ENCODE measurements around the gene NXPH3. TPM values are rescaled to one million over a fixed set of nuclear protein-coding genes. Genes with fewer than 3 reads are reported as not detected.

Gene NXPH3
- total RNA-seq, 1 donor from 2014 or later = not detected

- ChIA-PET POLR2A (interaction anchor here (0.6 kb wide), 1 partner anchor 89 kb away, joined by 3 read pairs; no protein-coding TSS in a partner anchor), CTCF (no interaction called here)
- H3K27me3 Mint-ChIP-seq = no peaks in the 10 kb centered on the region
- no peak for DNase-seq
- no peak for ATAC-seq (ENCODE audit: low read depth)
- no peak for TF ChIP-seq CTCF (IDR thresholded peaks at IDR 0.05)
- peaks cover 83% of the 10 kb centered on the region for H3K36me3 Mint-ChIP-seq (ENCODE audit: low read depth)
- H3K27ac Mint-ChIP-seq = no peak overlapping the region
- no peaks in the 10 kb centered on the region for H3K4me1 Mint-ChIP-seq
- no peaks in the 10 kb centered on the region for H3K9me3 Mint-ChIP-seq
- intact Hi-C loops (cut with micrococcal nuclease) = no loop called here
- H3K4me3 Mint-ChIP-seq = no peak overlapping the region
These were observed 28.7 kb downstream of the NXPH3 start for GRCh38 chr17:49604314-49604869.

DNA sequence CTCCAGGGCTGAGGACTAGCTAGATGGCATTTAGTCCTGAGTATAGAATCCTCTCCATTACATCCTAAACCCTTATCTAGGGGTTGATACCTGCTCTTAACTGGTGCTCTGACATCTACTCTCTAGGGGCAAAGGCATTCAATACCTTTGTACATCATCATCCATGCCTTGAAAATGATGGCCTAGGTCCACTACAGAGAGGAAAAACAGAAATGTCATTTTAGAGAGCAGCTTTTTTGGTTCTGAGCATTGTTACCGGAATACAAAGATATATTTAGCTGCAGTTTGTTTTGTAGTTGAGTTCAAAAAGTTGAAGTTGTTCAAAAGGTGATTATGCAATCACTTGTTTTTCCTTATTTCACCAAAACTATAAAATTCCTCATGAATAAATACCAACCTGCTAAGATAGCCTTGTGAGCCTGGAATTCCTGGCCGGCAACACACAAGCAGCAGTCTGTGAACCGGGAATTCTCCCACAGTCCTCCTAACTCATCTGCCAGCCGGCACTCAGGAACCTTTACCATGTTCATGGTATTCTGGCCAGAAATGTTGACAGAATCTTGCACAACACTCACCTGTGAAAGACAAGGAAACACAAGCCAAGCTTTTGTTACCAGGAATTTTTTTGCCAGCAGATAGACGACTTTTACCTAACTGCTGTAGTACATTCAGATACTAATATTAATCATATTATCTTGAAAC, 35.4 kb downstream of the NXPH3 start:
- intact Hi-C loops (cut with micrococcal nuclease) = no loop called here
- peaks cover 75% of the 10 kb centered on the region for H3K36me3 Mint-ChIP-seq (ENCODE audit: low read depth)
- no peak for TF ChIP-seq CTCF (IDR thresholded peaks at IDR 0.05)
- H3K27ac Mint-ChIP-seq = no peak overlapping the region
- ChIA-PET CTCF (interaction anchor here (1.5 kb wide), 1 partner anchor 85 kb away, joined by 3 read pairs; no protein-coding TSS in a partner anchor), POLR2A (no interaction called here)
- no peaks in the 10 kb centered on the region for H3K27me3 Mint-ChIP-seq
- no peak overlapping the region for H3K4me3 Mint-ChIP-seq
- DNase-seq (no peak), ATAC-seq (ENCODE audit: low read depth) (no peak)
- H3K9me3 Mint-ChIP-seq = no peaks in the 10 kb centered on the region
- H3K4me1 Mint-ChIP-seq = no peaks in the 10 kb centered on the region

GRCh38 chr17:49612726-49613125, 37.1 kb downstream of the NXPH3 start:
- TF ChIP-seq CTCF (IDR thresholded peaks at IDR 0.05) = no peak
- intact Hi-C loops (cut with micrococcal nuclease) = no loop called here
- Mint-ChIP-seq H3K9me3 (no peaks in the 10 kb centered on the region), H3K27me3 (no peaks in the 10 kb centered on the region), H3K27ac (no peak overlapping the region), H3K36me3 (ENCODE audit: low read depth) (peaks cover 79% of the 10 kb centered on the region), H3K4me1 (no peaks in the 10 kb centered on the region), H3K4me3 (no peak overlapping the region)
- no peak for DNase-seq
- CTCF ChIA-PET = interaction anchor here (1.0 to 1.5 kb wide), 2 partner anchors 43 to 83 kb away, joined by 3 read pairs; no protein-coding TSS in a partner anchor
- ATAC-seq (ENCODE audit: low read depth) = no peak
- POLR2A ChIA-PET = interaction anchor here (0.6 kb wide), 1 partner anchor 43 kb away, joined by 3 read pairs; no protein-coding TSS in a partner anchor

GRCh38 chr17:49613182-49613800, 37.6 kb downstream of the NXPH3 start:
- TF ChIP-seq CTCF (IDR thresholded peaks at IDR 0.05) = no peak
- intact Hi-C loops (cut with micrococcal nuclease) = no loop called here
- POLR2A ChIA-PET = interaction anchor here (0.6 kb wide), 1 partner anchor 44 kb away, joined by 3 read pairs; no protein-coding TSS in a partner anchor
- CTCF ChIA-PET = interaction anchor here (1.0 kb wide), 1 partner anchor 43 kb away, joined by 3 read pairs; no protein-coding TSS in a partner anchor
- H3K9me3 Mint-ChIP-seq = no peaks in the 10 kb centered on the region
- no peak overlapping the region for H3K4me3 Mint-ChIP-seq
- no peak overlapping the region for H3K27ac Mint-ChIP-seq
- no peaks in the 10 kb centered on the region for H3K4me1 Mint-ChIP-seq
- peaks cover 81% of the 10 kb centered on the region for H3K36me3 Mint-ChIP-seq (ENCODE audit: low read depth)
- no peaks in the 10 kb centered on the region for H3K27me3 Mint-ChIP-seq
- no peak for ATAC-seq (ENCODE audit: low read depth)
- no peak for DNase-seq

GRCh38 chr17:49616086-49616485, 40.4 kb downstream of the NXPH3 start:
- H3K27ac Mint-ChIP-seq = no peak overlapping the region
- TF ChIP-seq CTCF (IDR thresholded peaks at IDR 0.05) = no peak
- H3K9me3 Mint-ChIP-seq = no peaks in the 10 kb centered on the region
- ATAC-seq (ENCODE audit: low read depth) (no peak), DNase-seq (no peak)
- H3K27me3 Mint-ChIP-seq = no peaks in the 10 kb centered on the region
- ChIA-PET POLR2A (no interaction called here), CTCF (no interaction called here)
- intact Hi-C loops (cut with micrococcal nuclease) = no loop called here
- no peaks in the 10 kb centered on the region for H3K4me1 Mint-ChIP-seq
- no peak overlapping the region for H3K4me3 Mint-ChIP-seq
- peaks cover 77% of the 10 kb centered on the region for H3K36me3 Mint-ChIP-seq (ENCODE audit: low read depth)
